K562 (cell line): ENCODE results near the gene CLIC1. TPM values are rescaled to one million over a fixed set of nuclear protein-coding genes. Genes with fewer than 3 reads are reported as not detected.
A peak's percentile ranks its signal among the peaks of the same experiment; 100 is the strongest.

ENCODE experiments used
- ARID3B ChIP-seq: fragments of 250-450 bp; sonication (Bioruptor Pico); IDR thresholded peaks from 2 replicates; pipeline ENCODE4 v1.4.0; 2020; ENCODE audit warnings: borderline replicate concordance
- CBX1 ChIP-seq: sonication (generic); IDR thresholded peaks from 2 replicates; pipeline ENCODE4 v1.6.1; 2016; ENCODE audit warnings: antibody characterized with exemption, low read depth, mild to moderate bottlenecking
- HNRNPK ChIP-seq: fragments of 200-400 bp; formaldehyde crosslinking; IDR thresholded peaks from one replicate; pipeline ENCODE4 v1.6.1; 2018; ENCODE audit warnings: mild to moderate bottlenecking, low read depth, low read length; ENCODE audit not compliant: poor library complexity, severe bottlenecking
- NONO ChIP-seq, 2 experiments: fragments of 200-400 bp in 1 of 2; fragments of 450-650 bp in 1 of 2; formaldehyde crosslinking in 1 of 2; IDR thresholded peaks; 2 replicates each; pipeline ENCODE4 v1.6.1; 2017; ENCODE audit warnings: low read depth in 2 of 2, mild to moderate bottlenecking in 2 of 2, moderate library complexity in 2 of 2, low read length in 1 of 2
- NR3C1 ChIP-seq: sonication (generic); formaldehyde crosslinking; IDR thresholded peaks from 2 replicates; pipeline ENCODE4 v1.8.1; 2022; ENCODE audit warnings: missing genetic modification reagents
- PCBP1 ChIP-seq: fragments of 200-400 bp; formaldehyde crosslinking; IDR thresholded peaks from 2 replicates; pipeline ENCODE4 v1.6.1; 2018; ENCODE audit warnings: mild to moderate bottlenecking, low read depth, low read length; ENCODE audit not compliant: poor library complexity, severe bottlenecking
- POLR3G ChIP-seq: IDR thresholded peaks from 2 replicates; pipeline ENCODE4 v1.6.1; 2011; ENCODE audit not compliant: insufficient read length, insufficient replicate concordance; ENCODE audit errors: extremely low read depth
- PRMT5 ChIP-seq: sonication (generic); formaldehyde crosslinking; IDR thresholded peaks from 2 replicates; pipeline ENCODE4 v1.5.0; 2020; ENCODE audit warnings: missing genetic modification reagents
- RBM25 ChIP-seq: fragments of 200-400 bp; formaldehyde crosslinking; IDR thresholded peaks from 2 replicates; pipeline ENCODE4 v1.6.1; 2018; ENCODE audit warnings: low read length, low read depth, moderate library complexity; ENCODE audit not compliant: severe bottlenecking
- TAF15 ChIP-seq: fragments of 200-400 bp; formaldehyde crosslinking; IDR thresholded peaks from 2 replicates; pipeline ENCODE4 v1.6.1; 2017; ENCODE audit warnings: mild to moderate bottlenecking, low read depth, low read length, moderate library complexity
- TAF9B ChIP-seq: fragments of 450-650 bp; IDR thresholded peaks from 2 replicates; pipeline ENCODE4 v1.6.1; 2018; ENCODE audit warnings: mild to moderate bottlenecking; ENCODE audit not compliant: partially characterized antibody
- ZBED1 ChIP-seq: IDR thresholded peaks from 2 replicates; pipeline ENCODE4 v1.6.1; 2014
- ZFP36 ChIP-seq: fragments of 150-350 bp; IDR thresholded peaks from 2 replicates; pipeline ENCODE4 v1.6.1; 2018; ENCODE audit warnings: low read length, low read depth; ENCODE audit not compliant: partially characterized antibody
- ZNF57 ChIP-seq: fragments of 450-650 bp; formaldehyde crosslinking; IDR thresholded peaks from 2 replicates; pipeline ENCODE4 v1.4.0; 2020; ENCODE audit warnings: mild to moderate bottlenecking, moderate library complexity
- ZNF644 ChIP-seq: fragments of 200-800 bp; sonication (Bioruptor generic); IDR thresholded peaks from 2 replicates; pipeline ENCODE4 v1.6.1; 2016; ENCODE audit warnings: low read depth, missing genetic modification characterization, missing compliant biosample characterization
- ZNF655 ChIP-seq: fragments of 250-450 bp; sonication (Bioruptor Pico); IDR thresholded peaks from 2 replicates; pipeline ENCODE4 v1.5.0; 2021
- polyA plus RNA-seq, 8 experiments: library from polyadenylated mRNA; depleted of rRNA in 4 of 8; stranded (reverse) in 5 of 8; unstranded in 3 of 8; fragments of >200 nt; fragmentation: Nextera tagmentation in 2 of 8; fragmentation: Illumina TruSeq in 1 of 8; extraction: Ambion mirVana in 2 of 8; extraction: Trizol in 1 of 8; gene quantifications; 2 replicates each; pipeline versions ENCODE4 v1.2.1 to v1.2.3, GENCODE V29; 2011 to 2014; ENCODE audit warnings: inconsistent platforms in 1 of 8, missing spikeins in 1 of 8
- total RNA-seq, 7 experiments: library from RNA; depleted of rRNA in 6 of 7; stranded (reverse); fragments of >200 nt in 6 of 7; fragmentation: Illumina TruSeq in 2 of 7; extraction: Trizol in 2 of 7; gene quantifications; 2 replicates each; pipeline versions ENCODE4 v1.2.1 to v1.2.3, GENCODE V29; 2011 to 2021; ENCODE audit warnings: low replicate concordance in 1 of 7
- TF ChIP-seq, protein P1 (sequence below): fragments of 250-450 bp; sonication (Bioruptor Pico); IDR thresholded peaks from 2 replicates; pipeline ENCODE4 v1.9.0; 2021; ENCODE audit warnings: mild to moderate bottlenecking
- TF ChIP-seq, protein P2 (sequence below): fragments of 150-350 bp; IDR thresholded peaks from 2 replicates; pipeline ENCODE4 v1.6.1; 2014; ENCODE audit warnings: low read depth, mild to moderate bottlenecking, low read length, borderline replicate concordance

Gene CLIC1
- total and polyA plus RNA-seq, 9 of the 15 experiments (the other 6 are each of a cell fraction or from before 2014, with no cell fraction given), result 1,267 to 2,419 (median 1,808) TPM

DNA sequence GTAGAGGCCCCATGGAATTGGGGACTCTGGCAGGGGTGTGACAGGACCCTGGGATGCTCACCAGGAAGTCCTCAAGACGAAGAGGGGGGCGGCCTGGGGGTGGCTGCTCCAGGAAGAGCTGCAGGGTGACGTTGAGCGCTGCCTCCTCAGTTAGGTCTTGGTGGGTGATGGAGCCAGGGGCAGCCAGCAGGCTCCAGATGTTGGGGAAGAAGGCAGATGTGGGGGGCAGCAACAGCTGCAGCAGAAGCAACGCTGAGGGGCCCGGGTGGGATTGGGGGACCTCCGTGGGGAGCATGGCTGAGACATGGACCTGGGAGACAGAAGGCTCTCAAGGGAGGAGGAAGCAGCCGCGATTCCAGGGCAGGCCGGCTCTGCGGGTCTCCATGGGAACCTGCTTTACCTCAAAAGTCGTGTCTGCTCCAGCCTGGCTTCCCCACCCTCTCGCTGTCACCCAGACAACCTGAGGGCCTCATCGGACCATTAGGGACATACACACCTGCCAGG lies 40.2 kb upstream of the CLIC1 start (continued):
- no peak for TF ChIP-seq CBX1
- no peak for TF ChIP-seq ZBED1
- TF ChIP-seq POLR3G, result no peak
- TF ChIP-seq NR3C1 (CRISPR knock-in tag), result no peak
- no peak for TF ChIP-seq TAF9B
- no peak for TF ChIP-seq PRMT5 (CRISPR knock-in tag)
- TF ChIP-seq, protein P1, sequence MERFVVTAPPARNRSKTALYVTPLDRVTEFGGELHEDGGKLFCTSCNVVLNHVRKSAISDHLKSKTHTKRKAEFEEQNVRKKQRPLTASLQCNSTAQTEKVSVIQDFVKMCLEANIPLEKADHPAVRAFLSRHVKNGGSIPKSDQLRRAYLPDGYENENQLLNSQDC (CRISPR knock-in tag), result no peak
- TF ChIP-seq ZFP36, result no peak
- TF ChIP-seq HNRNPK, result no peak
- 0 out of 2 replicates have a peak, but pooled peaks have one; percentile 27 for TF ChIP-seq ZNF57 (CRISPR knock-in tag)
- TF ChIP-seq NONO (IDR thresholded peaks at IDR 0.05; ENCODE audit: low read depth in 2 of 2, low read length in 1 of 2), result no peak
- TF ChIP-seq, protein P2, sequence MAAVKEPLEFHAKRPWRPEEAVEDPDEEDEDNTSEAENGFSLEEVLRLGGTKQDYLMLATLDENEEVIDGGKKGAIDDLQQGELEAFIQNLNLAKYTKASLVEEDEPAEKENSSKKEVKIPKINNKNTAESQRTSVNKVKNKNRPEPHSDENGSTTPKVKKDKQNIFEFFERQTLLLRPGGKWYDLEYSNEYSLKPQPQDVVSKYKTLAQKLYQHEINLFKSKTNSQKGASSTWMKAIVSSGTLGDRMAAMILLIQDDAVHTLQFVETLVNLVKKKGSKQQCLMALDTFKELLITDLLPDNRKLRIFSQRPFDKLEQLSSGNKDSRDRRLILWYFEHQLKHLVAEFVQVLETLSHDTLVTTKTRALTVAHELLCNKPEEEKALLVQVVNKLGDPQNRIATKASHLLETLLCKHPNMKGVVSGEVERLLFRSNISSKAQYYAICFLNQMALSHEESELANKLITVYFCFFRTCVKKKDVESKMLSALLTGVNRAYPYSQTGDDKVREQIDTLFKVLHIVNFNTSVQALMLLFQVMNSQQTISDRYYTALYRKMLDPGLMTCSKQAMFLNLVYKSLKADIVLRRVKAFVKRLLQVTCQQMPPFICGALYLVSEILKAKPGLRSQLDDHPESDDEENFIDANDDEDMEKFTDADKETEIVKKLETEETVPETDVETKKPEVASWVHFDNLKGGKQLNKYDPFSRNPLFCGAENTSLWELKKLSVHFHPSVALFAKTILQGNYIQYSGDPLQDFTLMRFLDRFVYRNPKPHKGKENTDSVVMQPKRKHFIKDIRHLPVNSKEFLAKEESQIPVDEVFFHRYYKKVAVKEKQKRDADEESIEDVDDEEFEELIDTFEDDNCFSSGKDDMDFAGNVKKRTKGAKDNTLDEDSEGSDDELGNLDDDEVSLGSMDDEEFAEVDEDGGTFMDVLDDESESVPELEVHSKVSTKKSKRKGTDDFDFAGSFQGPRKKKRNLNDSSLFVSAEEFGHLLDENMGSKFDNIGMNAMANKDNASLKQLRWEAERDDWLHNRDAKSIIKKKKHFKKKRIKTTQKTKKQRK, result no peak
- no peak for TF ChIP-seq PCBP1
- TF ChIP-seq TAF15, result 0 out of 2 replicates have a peak, but pooled peaks have one; percentile 10
- TF ChIP-seq RBM25, result no peak
- no peak for TF ChIP-seq ZNF655
- TF ChIP-seq ARID3B, result 0 out of 2 replicates have a peak, but pooled peaks have one; percentile 20
- TF ChIP-seq ZNF644, result no peak
